ENCODE results near the gene ZSCAN21. TPM values are rescaled to one million over a fixed set of nuclear protein-coding genes. Genes with fewer than 3 reads are reported as not detected.

Gene ZSCAN21
- total RNA-seq, 2 experiments from 2014 or later, result 6.3 to 6.9 TPM

GRCh38 chr7:100017875-100018274, 31.7 kb upstream of the ZSCAN21 start:
- no peak overlapping the region for H3K27ac Mint-ChIP-seq
- ATAC-seq (no peak), DNase-seq (no peak)
- ChIA-PET POLR2A (interaction anchor here (1.0 to 2.6 kb wide), 4 partner anchors 9 to 54 kb away, joined by 4 to 8 read pairs (median 4); no protein-coding TSS in a partner anchor), CTCF (interaction anchor here (0.7 to 1.7 kb wide), 5 partner anchors 28 to 114 kb away, joined by 3 to 6 read pairs (median 3); no protein-coding TSS in a partner anchor)
- H3K36me3 Mint-ChIP-seq (ENCODE audit: low read depth), result peaks cover 25% of the 10 kb centered on the region
- TF ChIP-seq CTCF (IDR thresholded peaks at IDR 0.05), result no peak
- peaks cover 57% of the 10 kb centered on the region for H3K4me1 Mint-ChIP-seq (ENCODE audit: low read depth)
- intact Hi-C loops (cut with micrococcal nuclease), result no loop called here
- no peak overlapping the region for H3K4me3 Mint-ChIP-seq
- H3K27me3 Mint-ChIP-seq, result no peaks in the 10 kb centered on the region
- no peaks in the 10 kb centered on the region for H3K9me3 Mint-ChIP-seq

- ATAC-seq (no peak), DNase-seq (no peak)
- Mint-ChIP-seq H3K4me3 (no peak overlapping the region), H3K36me3 (ENCODE audit: low read depth) (peaks cover 38% of the 10 kb centered on the region), H3K27me3 (no peaks in the 10 kb centered on the region), H3K9me3 (no peaks in the 10 kb centered on the region), H3K4me1 (ENCODE audit: low read depth) (peaks cover 48% of the 10 kb centered on the region), H3K27ac (peak overlapping the region; percentile 82)
- ChIA-PET CTCF (interaction anchor here (0.8 to 1.0 kb wide), 3 partner anchors 28 to 111 kb away, joined by 3 to 5 read pairs (median 3); partner anchors contain the start of gene ZSCAN21), POLR2A (interaction anchor here (0.8 to 1.1 kb wide), 2 partner anchors 14 to 22 kb away, joined by 3 to 4 read pairs; no protein-coding TSS in a partner anchor)
- no peak for TF ChIP-seq CTCF (IDR thresholded peaks at IDR 0.05)
- intact Hi-C loops (cut with micrococcal nuclease), result no loop called here
Observed at GRCh38 chr7:100019908-100020307, 29.7 kb upstream of the ZSCAN21 start.

GRCh38 chr7:100021297-100021696, 28.3 kb upstream of the ZSCAN21 start:
- peak overlapping the region; percentile 10 for H3K27ac Mint-ChIP-seq
- H3K4me3 Mint-ChIP-seq, result no peak overlapping the region
- POLR2A ChIA-PET, result interaction anchor here (0.7 to 1.1 kb wide), 4 partner anchors 9 to 102 kb away, joined by 3 to 4 read pairs (median 3); partner anchors contain the start of genes MCM7 and TRIM4
- TF ChIP-seq CTCF (IDR thresholded peaks at IDR 0.05), result no peak
- CTCF ChIA-PET, result interaction anchor here (1.2 to 2.2 kb wide), 3 partner anchors 32 to 54 kb away, joined by 4 to 7 read pairs (median 5); no protein-coding TSS in a partner anchor
- intact Hi-C loops (cut with micrococcal nuclease), result no loop called here
- H3K4me1 Mint-ChIP-seq (ENCODE audit: low read depth), result peaks cover 42% of the 10 kb centered on the region
- ATAC-seq (peak; percentile 58), DNase-seq (peak; percentile 14)
- H3K27me3 Mint-ChIP-seq, result no peaks in the 10 kb centered on the region
- peaks cover 45% of the 10 kb centered on the region for H3K36me3 Mint-ChIP-seq (ENCODE audit: low read depth)
- no peaks in the 10 kb centered on the region for H3K9me3 Mint-ChIP-seq

- peaks cover 32% of the 10 kb centered on the region for H3K4me1 Mint-ChIP-seq (ENCODE audit: low read depth)
- H3K9me3 Mint-ChIP-seq, result no peaks in the 10 kb centered on the region
- H3K36me3 Mint-ChIP-seq (ENCODE audit: low read depth), result peaks cover 44% of the 10 kb centered on the region
- no peak for DNase-seq
- ChIA-PET POLR2A (interaction anchor here (1.0 to 1.1 kb wide), 2 partner anchors 11 to 53 kb away, joined by 5 to 7 read pairs; no protein-coding TSS in a partner anchor), CTCF (interaction anchor here (1.9 kb wide), 1 partner anchor 43 kb away, joined by 5 read pairs; no protein-coding TSS in a partner anchor)
- H3K27ac Mint-ChIP-seq, result no peak overlapping the region
- no peak overlapping the region for H3K4me3 Mint-ChIP-seq
- H3K27me3 Mint-ChIP-seq, result no peaks in the 10 kb centered on the region
- TF ChIP-seq CTCF (IDR thresholded peaks at IDR 0.05), result no peak
- ATAC-seq, result no peak
- intact Hi-C loops (cut with micrococcal nuclease), result no loop called here
Observed at GRCh38 chr7:100022621-100023020, 27.0 kb upstream of the ZSCAN21 start.

- H3K27ac Mint-ChIP-seq, result no peak overlapping the region
- no peaks in the 10 kb centered on the region for H3K9me3 Mint-ChIP-seq
- H3K4me3 Mint-ChIP-seq, result no peak overlapping the region
- ChIA-PET CTCF (no interaction called here), POLR2A (interaction anchor here (1.0 to 1.9 kb wide), 2 partner anchors 7 to 8 kb away, joined by 3 to 5 read pairs; no protein-coding TSS in a partner anchor)
- ATAC-seq (no peak), DNase-seq (no peak)
- peaks cover 28% of the 10 kb centered on the region for H3K4me1 Mint-ChIP-seq (ENCODE audit: low read depth)
- TF ChIP-seq CTCF (IDR thresholded peaks at IDR 0.05), result no peak
- H3K36me3 Mint-ChIP-seq (ENCODE audit: low read depth), result peaks cover 42% of the 10 kb centered on the region
- intact Hi-C loops (cut with micrococcal nuclease), result no loop called here
- H3K27me3 Mint-ChIP-seq, result no peaks in the 10 kb centered on the region
Observed at GRCh38 chr7:100023526-100023925, 26.0 kb upstream of the ZSCAN21 start.
